Measurements from ENCODE around the gene GABRB1.

GABRB1 gene

GRCh38 chr4:47143261-47143660 is 111.9 kb downstream of the GABRB1 start:
- Histone ChIP-seq H3K27ac (ENCODE audit: low read depth, low read length) (no peak overlapping the region), H3K18ac (ENCODE audit: low read length) (no peak overlapping the region), H3K79me1 (ENCODE audit: low read length) (no peaks in the 10 kb centered on the region), H3K23ac (ENCODE audit: low read length) (no peak overlapping the region), H2BK12ac (ENCODE audit: low read length) (no peak overlapping the region), H3K9ac (ENCODE audit: low read length) (no peak overlapping the region), H3K79me2 (ENCODE audit: control insufficient read depth, insufficient read depth, low read length, poor library complexity) (no peaks in the 10 kb centered on the region), H2AFZ (ENCODE audit: insufficient read depth, low read length, poor library complexity) (no peak overlapping the region), H3K36me3 (ENCODE audit: control insufficient read depth in 1 of 2, insufficient read depth in 2 of 2, low read length in 2 of 2) (no peaks in the 10 kb centered on the region), H2BK5ac (ENCODE audit: low read depth, low read length, poor library complexity) (no peak overlapping the region), H3K9me3 (ENCODE audit: insufficient read depth, low read depth, low read length) (no peaks in the 10 kb centered on the region), H4K91ac (ENCODE audit: low read depth, low read length) (no peak overlapping the region), H3K4me1 (ENCODE audit: control insufficient read depth in 1 of 2, insufficient read depth in 2 of 2, low read length in 2 of 2) (no peaks in the 10 kb centered on the region), H3K14ac (ENCODE audit: low read length) (no peak overlapping the region), H3K4me2 (ENCODE audit: low read length) (no peak overlapping the region), H4K12ac (ENCODE audit: low read depth, low read length) (no peak overlapping the region), H2BK120ac (ENCODE audit: insufficient read depth, low read length, poor library complexity) (no peak overlapping the region), H3K27me3 (ENCODE audit: insufficient read depth, low read length) (no peaks in the 10 kb centered on the region), H3K4me3 (ENCODE audit: low read depth, low read length) (no peak overlapping the region), H2AK5ac (ENCODE audit: low read length) (no peak overlapping the region), H3K4ac (ENCODE audit: low read depth, low read length) (no peak overlapping the region), H4K8ac (ENCODE audit: low read depth, low read length) (no peak overlapping the region)
- DNase-seq: no peak
- WGBS (ENCODE audit: extremely low coverage, insufficient coverage, insufficient read length): no CpG with 5 or more reads among the region's 3 CpGs

GRCh38 chr4:47145630-47146029 is 114.3 kb downstream of the GABRB1 start:
- no peaks in the 10 kb centered on the region for H3K4me1 ChIP-seq (ENCODE audit: control insufficient read depth in 1 of 2, insufficient read depth in 2 of 2, low read length in 2 of 2)
- no peaks in the 10 kb centered on the region for H3K36me3 ChIP-seq (ENCODE audit: control insufficient read depth in 1 of 2, insufficient read depth in 2 of 2, low read length in 2 of 2)
- no peak overlapping the region for H3K18ac ChIP-seq (ENCODE audit: low read length)
- DNase-seq: peak in 1 of 2 donors; percentile 12
- H3K79me1 ChIP-seq (ENCODE audit: low read length): no peaks in the 10 kb centered on the region
- no peak overlapping the region for H3K4me2 ChIP-seq (ENCODE audit: low read length)
- no peak overlapping the region for H3K14ac ChIP-seq (ENCODE audit: low read length)
- H2BK120ac ChIP-seq (ENCODE audit: insufficient read depth, low read length, poor library complexity): no peak overlapping the region
- no peak overlapping the region for H4K8ac ChIP-seq (ENCODE audit: low read depth, low read length)
- no CpG with 5 or more reads among the region's 4 CpGs for WGBS (ENCODE audit: extremely low coverage, insufficient coverage, insufficient read length)
- no peak overlapping the region for H4K12ac ChIP-seq (ENCODE audit: low read depth, low read length)
- H3K79me2 ChIP-seq (ENCODE audit: control insufficient read depth, insufficient read depth, low read length, poor library complexity): no peaks in the 10 kb centered on the region
- no peak overlapping the region for H3K23ac ChIP-seq (ENCODE audit: low read length)
- H4K91ac ChIP-seq (ENCODE audit: low read depth, low read length): no peak overlapping the region
- H3K4me3 ChIP-seq (ENCODE audit: low read depth, low read length): no peak overlapping the region
- no peak overlapping the region for H2BK12ac ChIP-seq (ENCODE audit: low read length)
- no peak overlapping the region for H3K9ac ChIP-seq (ENCODE audit: low read length)
- H2BK5ac ChIP-seq (ENCODE audit: low read depth, low read length, poor library complexity): no peak overlapping the region
- no peak overlapping the region for H2AK5ac ChIP-seq (ENCODE audit: low read length)
- H3K27me3 ChIP-seq (ENCODE audit: insufficient read depth, low read length): no peaks in the 10 kb centered on the region
- no peak overlapping the region for H2AFZ ChIP-seq (ENCODE audit: insufficient read depth, low read length, poor library complexity)
- H3K4ac ChIP-seq (ENCODE audit: low read depth, low read length): no peak overlapping the region
- H3K9me3 ChIP-seq (ENCODE audit: insufficient read depth, low read depth, low read length): no peaks in the 10 kb centered on the region
- H3K27ac ChIP-seq (ENCODE audit: low read depth, low read length): no peak overlapping the region

DNA sequence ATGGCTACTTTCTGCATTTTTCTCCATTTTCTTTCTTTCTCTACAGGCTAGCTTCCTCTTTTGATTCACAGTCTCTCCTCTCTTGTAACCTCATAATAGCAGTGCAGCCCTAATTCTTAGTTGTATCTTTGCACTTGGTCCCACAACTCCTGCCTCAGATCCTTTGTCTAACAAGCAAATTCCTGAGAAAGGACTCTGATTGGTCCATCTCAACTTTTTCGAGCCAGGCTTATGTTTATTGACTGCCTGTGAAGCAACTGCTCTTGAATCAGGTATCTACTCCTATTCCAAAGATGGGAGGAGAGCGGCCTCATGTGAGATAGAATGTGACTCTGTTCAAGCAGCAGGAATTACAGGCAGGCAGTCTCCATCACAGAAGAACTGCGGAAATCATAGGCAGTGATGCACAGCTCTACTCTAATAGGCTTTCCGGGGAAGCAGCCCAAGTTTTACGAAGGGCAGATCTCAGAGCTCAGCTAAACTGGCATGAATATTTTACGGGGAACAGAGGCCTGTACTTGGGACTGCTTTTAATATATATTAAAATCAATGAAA is 123.5 kb downstream of the GABRB1 start:
- Histone ChIP-seq H3K79me2 (ENCODE audit: control insufficient read depth, insufficient read depth, low read length, poor library complexity) (no peaks in the 10 kb centered on the region), H3K23ac (ENCODE audit: low read length) (no peak overlapping the region)
- no CpG with 5 or more reads among the region's 6 CpGs for WGBS (ENCODE audit: extremely low coverage, insufficient coverage, insufficient read length)

DNA sequence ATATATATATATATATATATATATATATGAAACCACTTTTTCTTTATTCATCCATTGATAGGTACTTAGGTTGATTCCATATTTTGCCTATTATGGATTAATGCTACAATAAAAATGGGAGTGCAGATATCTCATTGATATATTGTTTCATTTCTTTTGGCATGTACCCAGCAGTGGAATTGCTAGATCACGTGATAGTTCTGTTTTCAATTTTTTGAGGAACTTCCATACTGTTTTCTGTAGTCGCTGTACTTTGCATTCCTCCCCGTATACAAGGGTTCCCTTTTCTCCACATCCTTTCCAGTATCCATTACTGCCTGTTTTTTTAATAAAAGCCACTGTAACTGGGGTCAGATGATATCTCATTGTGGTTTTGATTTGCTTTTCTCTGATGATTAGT is 124.6 kb downstream of the GABRB1 start:
- no peak overlapping the region for H2BK120ac ChIP-seq (ENCODE audit: insufficient read depth, low read length, poor library complexity)
- H4K91ac ChIP-seq (ENCODE audit: low read depth, low read length): no peak overlapping the region
- no peaks in the 10 kb centered on the region for H3K36me3 ChIP-seq (ENCODE audit: control insufficient read depth in 1 of 2, insufficient read depth in 2 of 2, low read length in 2 of 2)
- no peak for DNase-seq
- H3K9me3 ChIP-seq (ENCODE audit: insufficient read depth, low read depth, low read length): no peaks in the 10 kb centered on the region
- no peak overlapping the region for H2AFZ ChIP-seq (ENCODE audit: insufficient read depth, low read length, poor library complexity)
- H3K9ac ChIP-seq (ENCODE audit: low read length): no peak overlapping the region
- WGBS (ENCODE audit: extremely low coverage, insufficient coverage, insufficient read length): no CpG with 5 or more reads among the region's 3 CpGs
- H3K18ac ChIP-seq (ENCODE audit: low read length): no peak overlapping the region
- H3K4ac ChIP-seq (ENCODE audit: low read depth, low read length): no peak overlapping the region
- no peak overlapping the region for H2BK12ac ChIP-seq (ENCODE audit: low read length)
- no peak overlapping the region for H4K8ac ChIP-seq (ENCODE audit: low read depth, low read length)
- no peak overlapping the region for H2BK5ac ChIP-seq (ENCODE audit: low read depth, low read length, poor library complexity)
- no peak overlapping the region for H3K27ac ChIP-seq (ENCODE audit: low read depth, low read length)
- no peak overlapping the region for H3K14ac ChIP-seq (ENCODE audit: low read length)
- H3K79me1 ChIP-seq (ENCODE audit: low read length): no peaks in the 10 kb centered on the region
- no peak overlapping the region for H3K23ac ChIP-seq (ENCODE audit: low read length)
- no peak overlapping the region for H3K4me2 ChIP-seq (ENCODE audit: low read length)
- no peak overlapping the region for H3K4me3 ChIP-seq (ENCODE audit: low read depth, low read length)
- no peaks in the 10 kb centered on the region for H3K4me1 ChIP-seq (ENCODE audit: control insufficient read depth in 1 of 2, insufficient read depth in 2 of 2, low read length in 2 of 2)
- H3K27me3 ChIP-seq (ENCODE audit: insufficient read depth, low read length): no peaks in the 10 kb centered on the region
- H4K12ac ChIP-seq (ENCODE audit: low read depth, low read length): no peak overlapping the region
- H2AK5ac ChIP-seq (ENCODE audit: low read length): no peak overlapping the region
- H3K79me2 ChIP-seq (ENCODE audit: control insufficient read depth, insufficient read depth, low read length, poor library complexity): no peaks in the 10 kb centered on the region

More for the DNA sequence above, 123.5 kb downstream of the GABRB1 start:
- Histone ChIP-seq H3K9me3 (ENCODE audit: insufficient read depth, low read depth, low read length) (no peaks in the 10 kb centered on the region), H2BK5ac (ENCODE audit: low read depth, low read length, poor library complexity) (no peak overlapping the region), H2AK5ac (ENCODE audit: low read length) (no peak overlapping the region), H2AFZ (ENCODE audit: insufficient read depth, low read length, poor library complexity) (no peak overlapping the region), H3K4me1 (ENCODE audit: control insufficient read depth in 1 of 2, insufficient read depth in 2 of 2, low read length in 2 of 2) (no peaks in the 10 kb centered on the region), H3K79me1 (ENCODE audit: low read length) (no peaks in the 10 kb centered on the region), H3K36me3 (ENCODE audit: control insufficient read depth in 1 of 2, insufficient read depth in 2 of 2, low read length in 2 of 2) (no peaks in the 10 kb centered on the region), H2BK12ac (ENCODE audit: low read length) (no peak overlapping the region), H2BK120ac (ENCODE audit: insufficient read depth, low read length, poor library complexity) (no peak overlapping the region), H3K4ac (ENCODE audit: low read depth, low read length) (no peak overlapping the region), H3K9ac (ENCODE audit: low read length) (no peak overlapping the region), H3K14ac (ENCODE audit: low read length) (no peak overlapping the region), H3K18ac (ENCODE audit: low read length) (no peak overlapping the region), H3K4me2 (ENCODE audit: low read length) (no peak overlapping the region), H3K4me3 (ENCODE audit: low read depth, low read length) (no peak overlapping the region), H4K12ac (ENCODE audit: low read depth, low read length) (no peak overlapping the region), H3K27ac (ENCODE audit: low read depth, low read length) (no peak overlapping the region), H4K91ac (ENCODE audit: low read depth, low read length) (no peak overlapping the region), H4K8ac (ENCODE audit: low read depth, low read length) (no peak overlapping the region), H3K27me3 (ENCODE audit: insufficient read depth, low read length) (no peaks in the 10 kb centered on the region)
- no peak for DNase-seq
